ENCODE results near the gene PML. TPM values are rescaled to one million over a fixed set of nuclear protein-coding genes. Genes with fewer than 3 reads are reported as not detected.
A peak's percentile ranks its signal among the peaks of the same experiment; 100 is the strongest.

Gene PML
- total RNA-seq, 1 experiment from 2014 or later = 8.7 TPM

- in situ Hi-C loops (cut with HindIII; ENCODE audit: low sequenced_read_pairs) = no loop called here
- no peak for DNase-seq (ENCODE audit: low spot score)
Measured at GRCh38 chr15:73993211-73993994, 1.1 kb upstream of the PML start.

- peak; percentile 48 for DNase-seq (ENCODE audit: low spot score)
- in situ Hi-C loops (cut with HindIII; ENCODE audit: low sequenced_read_pairs) = no loop called here
Measured at GRCh38 chr15:73994912-73995622, 551 bp downstream of the PML start.

GRCh38 chr15:73996267-73996666 lies 1.8 kb downstream of the PML start:
- no peak for DNase-seq (ENCODE audit: low spot score)
- in situ Hi-C loops (cut with HindIII; ENCODE audit: low sequenced_read_pairs) = no loop called here

DNA sequence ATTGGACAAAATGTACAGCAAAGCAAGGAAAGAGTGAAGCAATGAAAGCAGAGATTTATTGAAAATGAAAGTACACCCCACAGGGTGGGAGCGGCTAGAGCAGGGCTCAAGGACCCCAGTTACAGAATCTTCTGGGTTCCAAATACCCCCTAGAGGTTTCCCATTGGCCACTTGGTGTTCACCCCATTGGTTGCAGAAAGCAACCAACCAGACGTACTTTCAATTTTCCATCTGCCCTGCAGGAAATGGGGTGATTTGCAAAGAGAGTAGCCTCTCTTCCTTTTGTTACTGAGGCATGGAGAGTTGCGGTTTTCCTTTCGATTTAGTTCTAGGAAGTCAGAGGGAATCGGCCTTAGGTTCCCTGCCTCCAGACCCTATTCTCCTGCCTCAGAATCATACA lies 2.4 kb downstream of the PML start:
- in situ Hi-C loops (cut with HindIII; ENCODE audit: low sequenced_read_pairs) = no loop called here
- DNase-seq (ENCODE audit: low spot score) = no peak

DNA sequence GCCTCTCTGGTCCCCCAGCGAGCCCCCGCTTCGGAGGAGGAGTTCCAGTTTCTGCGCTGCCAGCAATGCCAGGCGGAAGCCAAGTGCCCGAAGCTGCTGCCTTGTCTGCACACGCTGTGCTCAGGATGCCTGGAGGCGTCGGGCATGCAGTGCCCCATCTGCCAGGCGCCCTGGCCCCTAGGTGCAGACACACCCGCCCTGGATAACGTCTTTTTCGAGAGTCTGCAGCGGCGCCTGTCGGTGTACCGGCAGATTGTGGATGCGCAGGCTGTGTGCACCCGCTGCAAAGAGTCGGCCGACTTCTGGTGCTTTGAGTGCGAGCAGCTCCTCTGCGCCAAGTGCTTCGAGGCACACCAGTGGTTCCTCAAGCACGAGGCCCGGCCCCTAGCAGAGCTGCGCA lies 3.5 kb downstream of the PML start:
- in situ Hi-C loops (cut with HindIII; ENCODE audit: low sequenced_read_pairs) = no loop called here
- DNase-seq (ENCODE audit: low spot score) = peak; percentile 37

DNA sequence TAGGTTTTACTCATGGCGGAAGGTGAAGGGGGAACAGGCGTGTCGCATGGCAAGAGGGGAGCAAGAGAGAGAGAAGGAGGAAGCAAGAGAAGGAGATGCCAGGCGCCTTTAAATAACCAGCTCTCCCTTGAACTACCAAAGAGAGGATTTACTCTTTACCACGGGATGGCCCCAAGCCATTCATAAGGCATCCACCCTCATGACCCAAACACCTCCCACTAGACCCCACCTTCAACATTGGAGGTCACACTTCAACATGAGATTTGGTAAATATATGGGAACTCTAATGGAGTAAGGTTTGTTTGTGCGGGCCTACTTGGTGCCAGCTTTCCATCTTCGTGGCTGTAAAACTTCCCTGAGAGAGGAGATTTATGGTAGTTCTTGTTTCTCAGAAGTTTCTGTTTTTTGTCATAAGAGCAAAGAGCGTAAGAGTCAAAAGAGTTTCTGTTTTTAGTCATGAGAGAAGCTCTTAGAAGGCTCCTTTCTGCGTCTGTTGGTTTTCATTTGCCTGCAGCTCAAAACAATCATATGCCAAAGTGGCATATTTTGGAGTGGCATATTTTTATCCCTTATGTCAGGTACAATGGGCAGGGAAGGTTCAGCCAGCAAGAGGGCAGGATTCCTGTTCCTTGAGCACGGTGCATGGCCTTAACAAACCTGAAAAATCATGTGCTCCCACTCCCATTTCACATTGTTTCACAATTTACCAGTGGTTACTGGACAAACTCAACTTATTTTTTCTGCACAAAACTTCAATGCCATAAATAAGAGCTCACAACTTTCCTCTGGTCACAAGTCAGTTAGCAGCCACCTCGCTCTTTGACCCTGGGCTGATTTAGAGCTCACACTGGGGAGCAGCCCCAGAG lies 12.5 kb downstream of the PML start:
- in situ Hi-C loops (cut with HindIII; ENCODE audit: low sequenced_read_pairs) = no loop called here
- DNase-seq (ENCODE audit: low spot score) = no peak

DNA sequence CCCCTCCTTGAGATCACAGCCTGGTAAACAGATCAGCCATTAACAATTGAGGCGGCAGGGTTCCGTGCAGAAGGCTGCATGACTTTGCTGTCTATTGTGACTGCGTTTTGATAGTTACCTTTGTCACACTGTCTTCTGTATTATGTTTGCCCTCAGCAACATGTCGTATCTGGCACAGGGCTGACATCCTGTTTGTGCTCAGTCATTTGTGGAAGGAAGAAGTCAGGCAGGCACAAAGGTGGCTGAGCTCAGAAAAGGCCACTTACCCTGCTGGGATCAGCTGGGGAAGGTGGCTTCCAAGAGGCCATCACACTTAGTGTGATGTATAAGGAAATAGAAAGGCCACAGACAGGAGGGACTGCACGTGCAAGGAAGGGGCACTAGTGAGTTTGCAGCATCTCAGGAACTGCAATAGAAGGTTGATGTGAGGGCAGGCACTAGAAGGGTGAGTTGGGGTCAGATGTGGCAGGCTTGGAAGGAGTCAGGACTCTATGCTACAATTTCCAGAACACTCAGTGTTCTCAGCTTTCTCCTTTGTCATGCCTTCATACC lies 13.4 kb downstream of the PML start:
- no peak for DNase-seq (ENCODE audit: low spot score)
- in situ Hi-C loops (cut with HindIII; ENCODE audit: low sequenced_read_pairs) = no loop called here

DNA sequence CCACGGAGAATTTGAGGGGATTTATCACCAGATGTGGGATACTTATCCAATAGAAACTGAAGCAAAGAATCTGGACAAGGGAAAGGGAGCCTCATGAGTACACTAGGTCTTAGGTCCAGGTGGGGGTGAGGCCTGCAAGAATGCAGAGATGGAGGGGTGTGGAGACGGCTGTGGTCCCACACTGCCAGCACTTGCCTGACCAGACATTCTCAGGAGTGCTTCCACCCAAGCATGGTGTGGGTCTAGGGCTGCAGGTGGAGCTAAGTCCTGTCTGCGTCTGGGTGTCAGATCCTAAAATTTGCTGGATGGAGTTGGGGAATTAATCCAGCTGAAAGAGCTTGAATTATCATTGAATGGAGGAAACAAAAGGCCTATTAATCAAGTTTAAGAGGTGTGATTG lies 14.4 kb downstream of the PML start:
- in situ Hi-C loops (cut with HindIII; ENCODE audit: low sequenced_read_pairs) = no loop called here
- DNase-seq (ENCODE audit: low spot score) = no peak

GRCh38 chr15:74010929-74011540 lies 16.5 kb downstream of the PML start:
- in situ Hi-C loops (cut with HindIII; ENCODE audit: low sequenced_read_pairs) = no loop called here
- no peak for DNase-seq (ENCODE audit: low spot score)

DNA sequence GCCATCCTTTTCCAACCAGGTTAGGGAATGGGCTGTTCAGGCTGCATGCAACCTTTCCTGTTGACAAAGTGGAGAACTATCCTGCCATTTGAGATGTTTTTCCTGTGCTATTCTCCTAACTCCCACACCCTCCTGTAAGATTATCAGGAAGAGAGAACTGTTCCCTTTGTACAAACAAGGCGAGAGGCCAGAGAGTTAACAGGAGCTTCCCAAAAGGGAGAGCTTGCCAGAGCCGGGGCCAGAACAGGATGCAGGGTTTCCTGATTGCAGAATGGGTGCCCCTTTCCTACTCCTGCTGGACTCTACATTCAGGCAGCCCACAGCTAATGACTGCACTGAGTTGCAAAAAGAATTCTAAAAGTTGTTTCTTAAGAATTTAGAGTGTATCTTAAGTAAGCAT lies 17.1 kb downstream of the PML start:
- in situ Hi-C loops (cut with HindIII; ENCODE audit: low sequenced_read_pairs) = no loop called here

DNA sequence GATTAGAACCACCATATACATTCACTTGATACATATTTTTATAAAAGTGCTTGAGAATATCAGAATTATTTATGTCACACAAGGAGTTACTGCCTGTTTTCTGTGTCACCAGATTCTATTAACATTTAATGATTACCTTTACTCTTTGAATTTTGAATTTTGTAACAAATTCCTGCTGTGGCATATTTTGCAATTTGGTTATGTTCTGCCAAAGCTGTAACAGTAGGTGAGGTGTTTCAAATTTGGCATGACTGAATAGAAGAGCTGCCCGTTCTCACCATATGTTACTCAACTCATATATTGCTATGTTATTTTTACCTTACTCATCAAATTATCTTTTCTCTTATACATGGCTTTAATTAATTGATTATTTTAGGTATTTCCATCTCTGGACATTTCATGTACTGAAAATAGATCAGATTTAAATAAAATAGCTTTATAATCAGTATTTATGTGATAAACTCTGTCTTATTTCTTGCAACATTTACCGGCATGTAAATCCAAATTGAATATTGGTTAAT lies 18.9 kb downstream of the PML start:
- peak; percentile 25 for DNase-seq (ENCODE audit: low spot score)
- in situ Hi-C loops (cut with HindIII; ENCODE audit: low sequenced_read_pairs) = no loop called here

More for the DNA sequence above, 17.1 kb downstream of the PML start:
- no peak for DNase-seq (ENCODE audit: low spot score)

DNA sequence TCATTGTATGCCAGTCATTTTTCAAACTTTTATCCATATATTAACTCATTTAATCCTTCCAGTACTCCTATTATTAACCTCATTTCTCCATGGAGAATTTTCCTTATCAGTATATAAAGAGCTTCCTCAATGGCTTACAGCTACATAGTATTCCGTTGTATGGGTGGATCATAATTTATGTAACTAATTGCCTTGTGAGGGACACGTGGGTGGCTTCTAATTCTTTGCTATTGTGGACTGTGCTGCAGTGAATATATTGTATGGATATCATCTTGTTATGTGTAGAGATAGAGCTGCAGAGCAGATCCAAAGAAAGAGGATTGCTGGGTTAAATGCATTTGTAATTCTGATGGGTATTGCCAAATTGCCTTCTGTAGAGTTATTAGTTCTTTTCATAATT lies 25.2 kb downstream of the PML start:
- in situ Hi-C loops (cut with HindIII; ENCODE audit: low sequenced_read_pairs) = no loop called here
- DNase-seq (ENCODE audit: low spot score) = no peak

DNA sequence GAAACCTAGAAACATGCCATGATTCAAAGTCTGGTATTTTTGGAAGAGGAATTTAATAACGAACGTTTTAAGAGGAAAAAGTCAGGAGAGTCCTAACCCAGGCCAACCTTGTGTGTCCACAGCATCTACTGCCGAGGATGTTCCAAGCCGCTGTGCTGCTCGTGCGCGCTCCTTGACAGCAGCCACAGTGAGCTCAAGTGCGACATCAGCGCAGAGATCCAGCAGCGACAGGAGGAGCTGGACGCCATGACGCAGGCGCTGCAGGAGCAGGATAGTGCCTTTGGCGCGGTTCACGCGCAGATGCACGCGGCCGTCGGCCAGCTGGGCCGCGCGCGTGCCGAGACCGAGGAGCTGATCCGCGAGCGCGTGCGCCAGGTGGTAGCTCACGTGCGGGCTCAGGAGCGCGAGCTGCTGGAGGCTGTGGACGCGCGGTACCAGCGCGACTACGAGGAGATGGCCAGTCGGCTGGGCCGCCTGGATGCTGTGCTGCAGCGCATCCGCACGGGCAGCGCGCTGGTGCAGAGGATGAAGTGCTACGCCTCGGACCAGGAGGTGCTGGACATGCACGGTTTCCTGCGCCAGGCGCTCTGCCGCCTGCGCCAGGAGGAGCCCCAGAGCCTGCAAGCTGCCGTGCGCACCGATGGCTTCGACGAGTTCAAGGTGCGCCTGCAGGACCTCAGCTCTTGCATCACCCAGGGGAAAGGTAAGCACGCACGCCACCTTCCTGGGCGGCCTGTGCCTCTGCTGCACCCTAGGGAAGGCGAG lies 28.4 kb downstream of the PML start:
- in situ Hi-C loops (cut with HindIII; ENCODE audit: low sequenced_read_pairs) = no loop called here
- DNase-seq (ENCODE audit: low spot score) = no peak

DNA sequence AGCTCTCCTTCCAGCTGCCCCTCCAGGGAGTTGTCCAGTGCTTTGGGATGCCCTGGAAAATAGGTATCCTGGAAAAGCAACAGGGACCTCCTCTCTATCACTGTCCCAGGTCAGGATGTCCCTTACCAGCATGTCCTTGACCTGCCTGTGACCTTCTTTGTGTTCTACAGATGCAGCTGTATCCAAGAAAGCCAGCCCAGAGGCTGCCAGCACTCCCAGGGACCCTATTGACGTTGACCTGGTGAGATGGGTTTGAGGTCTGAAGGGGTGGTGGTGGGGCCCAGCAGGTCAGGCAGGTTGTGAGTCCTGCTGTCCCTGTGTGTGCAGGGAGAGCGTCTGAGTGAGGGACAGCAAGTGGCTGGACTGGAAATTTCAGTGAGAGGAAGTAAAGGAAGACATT lies 30.2 kb downstream of the PML start:
- in situ Hi-C loops (cut with HindIII; ENCODE audit: low sequenced_read_pairs) = no loop called here
- DNase-seq (ENCODE audit: low spot score) = no peak

DNA sequence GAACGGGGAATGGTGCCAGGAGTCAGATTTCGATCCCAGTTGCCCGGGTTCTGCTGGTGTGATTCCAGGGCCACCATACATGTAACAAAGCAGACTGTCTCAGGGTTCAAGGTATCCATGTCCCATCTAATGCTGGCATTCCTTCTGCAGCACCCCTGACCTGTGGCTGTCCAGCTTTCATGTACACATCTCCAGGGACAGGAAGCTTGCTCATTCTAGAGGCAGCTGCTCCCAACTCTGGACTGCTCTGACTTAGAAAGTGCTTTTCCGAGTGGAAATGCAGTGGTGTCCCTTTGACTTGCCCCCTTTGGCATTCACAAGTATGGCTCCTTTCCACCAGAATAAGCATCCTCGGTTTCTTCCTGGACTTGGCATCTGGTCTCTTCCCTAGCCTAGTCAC lies 30.9 kb downstream of the PML start:
- in situ Hi-C loops (cut with HindIII; ENCODE audit: low sequenced_read_pairs) = no loop called here
- DNase-seq (ENCODE audit: low spot score) = no peak

GRCh38 chr15:74027688-74028087 lies 33.2 kb downstream of the PML start:
- DNase-seq (ENCODE audit: low spot score) = no peak
- in situ Hi-C loops (cut with HindIII; ENCODE audit: low sequenced_read_pairs) = no loop called here

GRCh38 chr15:74028646-74029045 lies 34.1 kb downstream of the PML start:
- no peak for DNase-seq (ENCODE audit: low spot score)
- in situ Hi-C loops (cut with HindIII; ENCODE audit: low sequenced_read_pairs) = no loop called here

DNA sequence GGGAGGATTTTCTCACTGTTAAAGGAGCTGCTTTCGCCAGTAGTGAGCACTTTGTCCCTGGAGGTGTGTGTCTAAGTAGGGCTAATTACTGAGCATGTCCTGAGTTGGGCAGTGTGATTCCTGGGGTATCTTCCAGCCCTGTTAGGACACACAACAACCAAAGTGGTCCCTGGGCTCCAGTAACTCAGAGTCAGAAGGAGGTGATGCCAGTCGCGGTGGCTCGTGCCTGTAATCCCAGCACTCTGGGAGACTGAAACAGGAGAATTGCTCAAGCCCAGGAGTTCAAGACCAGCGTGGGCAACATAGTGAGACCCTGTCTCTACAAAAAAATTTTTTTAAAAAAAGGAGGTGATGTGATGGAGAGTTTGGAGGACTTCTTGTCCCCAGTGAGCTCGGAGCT lies 37.5 kb downstream of the PML start:
- DNase-seq (ENCODE audit: low spot score) = no peak
- in situ Hi-C loops (cut with HindIII; ENCODE audit: low sequenced_read_pairs) = no loop called here

All from G401 (cell line).